GM23338 (cell line): ENCODE data around the gene MCU. TPM values are rescaled to one million over a fixed set of nuclear protein-coding genes. Genes with fewer than 3 reads are reported as not detected.

Source experiments
- ATAC-seq: fragments of 200-7000 bp; cut with Tn5 transposase; 3 replicates; pipeline ENCODE4 v1.9.1; 2020
- DNase-seq: peaks from one replicate; pipeline ENCODE4 v3.0.0-alpha.2; 2015; ENCODE audit warnings: low spot score
- H2AFZ ChIP-seq: fragments of 200-600 bp; sonication (generic); 2 replicates; pipeline ENCODE4 v1.8.0; 2016; ENCODE audit warnings: antibody characterized with exemption, mild to moderate bottlenecking, moderate library complexity
- H3F3A ChIP-seq: fragments of 200-600 bp; sonication (generic); replicated peaks from 2 replicates; pipeline ENCODE4 v1.8.0; 2017; ENCODE audit warnings: antibody characterized with exemption, mixed run types, low read depth
- H3K27ac ChIP-seq: fragments of 200-600 bp; sonication (generic); 2 replicates; pipeline ENCODE4 v1.6.1; 2016; ENCODE audit warnings: low read depth
- H3K27me3 ChIP-seq: fragments of 200-600 bp; sonication (generic); 2 replicates; pipeline ENCODE4 v1.8.0; 2016; ENCODE audit warnings: mild to moderate bottlenecking, mixed run types, moderate library complexity; ENCODE audit not compliant: insufficient read depth
- H3K36me3 ChIP-seq: fragments of 200-600 bp; sonication (generic); 2 replicates; pipeline ENCODE4 v1.8.0; 2016; ENCODE audit warnings: mild to moderate bottlenecking; ENCODE audit not compliant: insufficient read depth
- H3K4me1 ChIP-seq: fragments of 200-600 bp; sonication (generic); 2 replicates; pipeline ENCODE4 v1.8.0; 2016; ENCODE audit warnings: mild to moderate bottlenecking, moderate library complexity; ENCODE audit not compliant: insufficient read depth
- H3K4me2 ChIP-seq: fragments of 200-600 bp; sonication (generic); 2 replicates; pipeline ENCODE4 v1.7.1; 2017; ENCODE audit warnings: mixed run types
- H3K4me3 ChIP-seq: fragments of 200-600 bp; sonication (generic); 2 replicates; pipeline ENCODE4 v1.6.1; 2016; ENCODE audit warnings: mixed run types
- H3K79me2 ChIP-seq: fragments of 200-600 bp; sonication (generic); replicated peaks from 2 replicates; pipeline ENCODE4 v1.8.0; 2017; ENCODE audit warnings: mild to moderate bottlenecking; ENCODE audit not compliant: insufficient read depth
- H3K9me2 ChIP-seq: fragments of 200-600 bp; sonication (generic); 2 replicates; pipeline ENCODE4 v1.8.0; 2017; ENCODE audit not compliant: insufficient read depth
- H4K20me1 ChIP-seq: fragments of 200-600 bp; sonication (generic); replicated peaks from 2 replicates; pipeline ENCODE4 v1.8.0; 2017; ENCODE audit warnings: mild to moderate bottlenecking; ENCODE audit not compliant: insufficient read depth
- H3K27ac Mint-ChIP-seq: 2 replicates; pipeline ENCODE4 v1.8.0; 2020; ENCODE audit warnings: inconsistent platforms, mild to moderate bottlenecking, moderate library complexity, mixed read lengths
- H3K27me3 Mint-ChIP-seq: 3 replicates; pipeline ENCODE4 v1.8.0; 2022; ENCODE audit warnings: low read depth, mild to moderate bottlenecking, moderate library complexity, mixed read lengths, inconsistent platforms; ENCODE audit not compliant: insufficient read depth, poor library complexity
- H3K36me3 Mint-ChIP-seq: 3 replicates; pipeline ENCODE4 v1.8.0; 2021; ENCODE audit warnings: low read depth, mild to moderate bottlenecking, inconsistent platforms, moderate library complexity, mixed read lengths
- H3K4me1 Mint-ChIP-seq: 3 replicates; pipeline ENCODE4 v1.8.0; 2020; ENCODE audit warnings: mild to moderate bottlenecking, inconsistent platforms, mixed read lengths
- H3K4me3 Mint-ChIP-seq: 3 replicates; pipeline ENCODE4 v1.8.0; 2021; ENCODE audit warnings: moderate library complexity, mild to moderate bottlenecking, inconsistent platforms, mixed read lengths
- H3K9me3 Mint-ChIP-seq: 3 replicates; pipeline ENCODE4 v1.8.0; 2020; ENCODE audit warnings: moderate library complexity, mild to moderate bottlenecking, inconsistent platforms, mixed read lengths
- CREB1 ChIP-seq: fragments of 250-450 bp; sonication (Bioruptor Pico); IDR thresholded peaks from 2 replicates; pipeline ENCODE4 v1.5.0; 2020; ENCODE audit warnings: low read depth, mild to moderate bottlenecking, moderate library complexity
- CTCF ChIP-seq, 2 experiments: fragments of 200-600 bp in 1 of 2; sonication (generic) in 1 of 2; conservative IDR thresholded peaks; 2 replicates each; pipeline versions ENCODE4 v1.5.1 to v1.6.1; 2016 to 2017; ENCODE audit warnings: antibody characterized with exemption in 2 of 2, low read depth in 2 of 2, mild to moderate bottlenecking in 2 of 2, moderate library complexity in 1 of 2
- ETS1 ChIP-seq: IDR thresholded peaks from 2 replicates; pipeline ENCODE4 v1.6.1; 2016; ENCODE audit warnings: antibody characterized with exemption
- EZH2 ChIP-seq: fragments of 200-600 bp; sonication (generic); IDR thresholded peaks from one replicate; pipeline ENCODE4 v1.8.0; 2017; ENCODE audit warnings: antibody characterized with exemption, mild to moderate bottlenecking, low read depth; ENCODE audit not compliant: unreplicated experiment
- EZH2phosphoT487 ChIP-seq: fragments of 200-600 bp; sonication (generic); IDR thresholded peaks from one replicate; pipeline ENCODE4 v1.8.1; 2018; ENCODE audit warnings: antibody characterized with exemption; ENCODE audit not compliant: unreplicated experiment
- JUNB ChIP-seq: IDR thresholded peaks from one replicate; pipeline ENCODE4 v1.6.1; 2016; ENCODE audit warnings: antibody characterized with exemption; ENCODE audit not compliant: unreplicated experiment
- NANOG ChIP-seq: IDR thresholded peaks from 2 replicates; pipeline ENCODE4 v1.6.1; 2016; ENCODE audit warnings: antibody characterized with exemption, borderline replicate concordance
- POLR2AphosphoS5 ChIP-seq: IDR thresholded peaks from 2 replicates; pipeline ENCODE4 v1.6.1; 2016; ENCODE audit warnings: antibody characterized with exemption, low read depth
- REST ChIP-seq: IDR thresholded peaks from one replicate; pipeline ENCODE4 v1.6.1; 2018; ENCODE audit warnings: antibody characterized with exemption; ENCODE audit not compliant: unreplicated experiment
- STAT1 ChIP-seq: IDR thresholded peaks from one replicate; pipeline ENCODE4 v1.6.1; 2016; ENCODE audit warnings: antibody characterized with exemption; ENCODE audit not compliant: unreplicated experiment
- polyA plus RNA-seq: library from polyadenylated mRNA; unstranded; fragments of >200 nt; fragmentation: Nextera tagmentation; extraction: Ambion mirVana; gene quantifications from 2 replicates; pipeline ENCODE4 v1.2.1, GENCODE V29; 2016
- total RNA-seq: library from RNA; depleted of rRNA; stranded (reverse); fragments of >200 nt; shearing (Covaris generic); gene quantifications from 2 replicates; pipeline ENCODE4 v1.2.3, GENCODE V29; 2014

The MCU gene
- total and polyA plus RNA-seq, 2 experiments from 2014 or later: 41.8 to 68.2 TPM

GRCh38 chr10:72784551-72785351, 92.8 kb downstream of the MCU start:
- Histone ChIP-seq H3K9me2 (no peaks in the 10 kb centered on the region), H3K27ac (peak overlapping the region; percentile 82), H3F3A (no peaks in the 10 kb centered on the region), H3K4me1 (peaks cover 45% of the 10 kb centered on the region), H3K4me3 (no peak overlapping the region), H3K36me3 (no peaks in the 10 kb centered on the region), H3K79me2 (peaks cover 81% of the 10 kb centered on the region), H3K4me2 (peak overlapping the region; percentile 48), H4K20me1 (no peaks in the 10 kb centered on the region), H2AFZ (no peak overlapping the region), H3K27me3 (no peaks in the 10 kb centered on the region)
- ATAC-seq (peak; percentile 89), DNase-seq (peak; percentile 76)
- Mint-ChIP-seq H3K9me3 (no peaks in the 10 kb centered on the region), H3K27me3 (peaks cover 2% of the 10 kb centered on the region), H3K36me3 (no peaks in the 10 kb centered on the region; the same call in 2 of the 3 replicates), H3K4me1 (peaks cover 54% of the 10 kb centered on the region), H3K4me3 (peak overlapping the region; percentile 26; the same call in 1 of the 3 replicates), H3K27ac (peak overlapping the region; percentile 71)
- no peak for TF ChIP-seq CTCF (conservative IDR thresholded peaks at IDR 0.05; ENCODE audit: low read depth in 2 of 2)
- no peak for TF ChIP-seq JUNB
- TF ChIP-seq CREB1 (CRISPR knock-in tag): no peak
- TF ChIP-seq NANOG: no peak
- no peak for TF ChIP-seq POLR2AphosphoS5
- no peak for TF ChIP-seq STAT1
- no peak for TF ChIP-seq ETS1
- no peak for TF ChIP-seq EZH2phosphoT487
- no peak for TF ChIP-seq REST
- TF ChIP-seq EZH2: no peak
